ENCODE measurements around the gene SYF2. TPM values are rescaled to one million over a fixed set of nuclear protein-coding genes. Genes with fewer than 3 reads are reported as not detected.
A peak's percentile ranks its signal among the peaks of the same experiment; 100 is the strongest.
"Not testable (repeated sequence)": the region's sequence is repeated elsewhere in the genome, so short reads cannot be mapped to it uniquely, and the experiment has no call there.

The SYF2 gene
- total RNA-seq, 1 donor from 2014 or later: 38.4 TPM

- H3K4me3 Mint-ChIP-seq (ENCODE audit: unreplicated experiment): peak overlapping the region; percentile 91
- H3K36me3 Mint-ChIP-seq (ENCODE audit: unreplicated experiment): peaks cover 41% of the 10 kb centered on the region
- H3K27ac Mint-ChIP-seq (ENCODE audit: unreplicated experiment): peak overlapping the region; percentile 98
- TF ChIP-seq CTCF (IDR thresholded peaks at IDR 0.05): no peak
- DNase-seq (ENCODE audit: extremely low spot score, unreplicated experiment): no peak
- H3K27me3 Mint-ChIP-seq (ENCODE audit: unreplicated experiment): no peaks in the 10 kb centered on the region
- H3K9me3 Mint-ChIP-seq (ENCODE audit: unreplicated experiment): no peaks in the 10 kb centered on the region
- H3K4me1 Mint-ChIP-seq (ENCODE audit: unreplicated experiment): peaks cover 40% of the 10 kb centered on the region
These were observed 13.7 kb upstream of the SYF2 start for GRCh38 chr1:25245809-25246599.

GRCh38 chr1:25245393-25245792, 13.1 kb upstream of the SYF2 start:
- DNase-seq (ENCODE audit: extremely low spot score, unreplicated experiment): no peak
- H3K4me1 Mint-ChIP-seq (ENCODE audit: unreplicated experiment): peaks cover 46% of the 10 kb centered on the region
- TF ChIP-seq CTCF (IDR thresholded peaks at IDR 0.05): no peak

GRCh38 chr1:25243907-25244306, 11.6 kb upstream of the SYF2 start:
- no peak for TF ChIP-seq CTCF (IDR thresholded peaks at IDR 0.05)
- H3K27ac Mint-ChIP-seq (ENCODE audit: unreplicated experiment): peak overlapping the region; percentile 23
- no peak for DNase-seq (ENCODE audit: extremely low spot score, unreplicated experiment)
- H3K4me1 Mint-ChIP-seq (ENCODE audit: unreplicated experiment): peaks cover 60% of the 10 kb centered on the region
- peaks cover 44% of the 10 kb centered on the region for H3K36me3 Mint-ChIP-seq (ENCODE audit: unreplicated experiment)
- no peaks in the 10 kb centered on the region for H3K9me3 Mint-ChIP-seq (ENCODE audit: unreplicated experiment)
- H3K4me3 Mint-ChIP-seq (ENCODE audit: unreplicated experiment): no peak overlapping the region
- H3K27me3 Mint-ChIP-seq (ENCODE audit: unreplicated experiment): no peaks in the 10 kb centered on the region

More at GRCh38 chr1:25245393-25245792, 13.1 kb upstream of the SYF2 start:
- H3K36me3 Mint-ChIP-seq (ENCODE audit: unreplicated experiment): peaks cover 41% of the 10 kb centered on the region
- peak overlapping the region; percentile 91 for H3K4me3 Mint-ChIP-seq (ENCODE audit: unreplicated experiment)
- H3K27me3 Mint-ChIP-seq (ENCODE audit: unreplicated experiment): no peaks in the 10 kb centered on the region
- peak overlapping the region; percentile 98 for H3K27ac Mint-ChIP-seq (ENCODE audit: unreplicated experiment)
- no peaks in the 10 kb centered on the region for H3K9me3 Mint-ChIP-seq (ENCODE audit: unreplicated experiment)

GRCh38 chr1:25239681-25240541, 7.6 kb upstream of the SYF2 start:
- DNase-seq (ENCODE audit: extremely low spot score, unreplicated experiment): peak; percentile 96
- Mint-ChIP-seq H3K4me3 (ENCODE audit: unreplicated experiment) (peak overlapping the region; percentile 87), H3K9me3 (ENCODE audit: unreplicated experiment) (no peaks in the 10 kb centered on the region), H3K36me3 (ENCODE audit: unreplicated experiment) (peaks cover 28% of the 10 kb centered on the region), H3K27me3 (ENCODE audit: unreplicated experiment) (no peaks in the 10 kb centered on the region), H3K4me1 (ENCODE audit: unreplicated experiment) (peaks cover 36% of the 10 kb centered on the region), H3K27ac (ENCODE audit: unreplicated experiment) (peak overlapping the region; percentile 100)
- peak; percentile 69 for TF ChIP-seq CTCF (IDR thresholded peaks at IDR 0.05)

GRCh38 chr1:25238046-25238445, 5.7 kb upstream of the SYF2 start:
- Mint-ChIP-seq H3K4me3 (ENCODE audit: unreplicated experiment) (no peak overlapping the region), H3K9me3 (ENCODE audit: unreplicated experiment) (no peaks in the 10 kb centered on the region), H3K36me3 (ENCODE audit: unreplicated experiment) (peaks cover 13% of the 10 kb centered on the region), H3K27ac (ENCODE audit: unreplicated experiment) (peak overlapping the region; percentile 8), H3K27me3 (ENCODE audit: unreplicated experiment) (no peaks in the 10 kb centered on the region), H3K4me1 (ENCODE audit: unreplicated experiment) (peaks cover 32% of the 10 kb centered on the region)
- no peak for TF ChIP-seq CTCF (IDR thresholded peaks at IDR 0.05)
- no peak for DNase-seq (ENCODE audit: extremely low spot score, unreplicated experiment)

- not testable (repeated sequence) for H3K4me3 Mint-ChIP-seq (ENCODE audit: unreplicated experiment); H3K27ac Mint-ChIP-seq (ENCODE audit: unreplicated experiment); H3K27me3 Mint-ChIP-seq (ENCODE audit: unreplicated experiment); DNase-seq (ENCODE audit: extremely low spot score, unreplicated experiment); H3K36me3 Mint-ChIP-seq (ENCODE audit: unreplicated experiment); H3K9me3 Mint-ChIP-seq (ENCODE audit: unreplicated experiment)
- peaks cover 36% of the 10 kb centered on the region for H3K4me1 Mint-ChIP-seq (ENCODE audit: unreplicated experiment)
These were observed 4.0 kb upstream of the SYF2 start for GRCh38 chr1:25236261-25236660.

GRCh38 chr1:25235411-25235810, 3.1 kb upstream of the SYF2 start:
- peaks cover 31% of the 10 kb centered on the region for H3K4me1 Mint-ChIP-seq (ENCODE audit: unreplicated experiment)
- not testable (repeated sequence) for H3K36me3 Mint-ChIP-seq (ENCODE audit: unreplicated experiment); H3K9me3 Mint-ChIP-seq (ENCODE audit: unreplicated experiment); H3K27me3 Mint-ChIP-seq (ENCODE audit: unreplicated experiment); H3K27ac Mint-ChIP-seq (ENCODE audit: unreplicated experiment); H3K4me3 Mint-ChIP-seq (ENCODE audit: unreplicated experiment); DNase-seq (ENCODE audit: extremely low spot score, unreplicated experiment)
